ENCODE data around the gene ZNF81.
"Not testable (repeated sequence)": the region's sequence is repeated elsewhere in the genome, so short reads cannot be mapped to it uniquely, and the experiment has no call there.

ZNF81 gene

GRCh38 chrX:47836164-47837072 is at the start of gene ZNF81:
ZNF81 (plus strand) TSS chrX:47836902; CDS start chrX:47846268, 9,366 bp downstream.
- DNase-seq (ENCODE audit: low read depth in 2 of 3, low spot score in 2 of 3), result peak; percentile 67 to 79 (median 71)

- no peak for DNase-seq (ENCODE audit: low read depth in 2 of 3, low spot score in 2 of 3)
These were observed 40.2 kb upstream of the ZNF81 start for GRCh38 chrX:47796433-47796906.

GRCh38 chrX:47797084-47797483 is 39.6 kb upstream of the ZNF81 start:
- no peak for DNase-seq (ENCODE audit: low read depth in 2 of 3, low spot score in 2 of 3)

GRCh38 chrX:47798861-47799260 is 37.8 kb upstream of the ZNF81 start:
- DNase-seq (ENCODE audit: low read depth in 2 of 3, low spot score in 2 of 3), result no peak

GRCh38 chrX:47802589-47802988 is 34.1 kb upstream of the ZNF81 start:
- DNase-seq (ENCODE audit: low read depth in 2 of 3, low spot score in 2 of 3), result no peak

- DNase-seq (ENCODE audit: low read depth in 2 of 3, low spot score in 2 of 3), result not testable (repeated sequence)
These were observed 33.6 kb upstream of the ZNF81 start for GRCh38 chrX:47803103-47803502.

GRCh38 chrX:47804315-47804714 is 32.4 kb upstream of the ZNF81 start:
- DNase-seq (ENCODE audit: low read depth in 2 of 3, low spot score in 2 of 3), result no peak

- not testable (repeated sequence) for DNase-seq (ENCODE audit: low read depth in 2 of 3, low spot score in 2 of 3)
These were observed 30.9 kb upstream of the ZNF81 start for GRCh38 chrX:47805844-47806243.

GRCh38 chrX:47806415-47807271 is 30.1 kb upstream of the ZNF81 start:
- DNase-seq (ENCODE audit: low read depth in 2 of 3, low spot score in 2 of 3), result not testable (repeated sequence)

GRCh38 chrX:47807272-47807538 is 29.5 kb upstream of the ZNF81 start:
- not testable (repeated sequence) for DNase-seq (ENCODE audit: low read depth in 2 of 3, low spot score in 2 of 3)

GRCh38 chrX:47807548-47807947 is 29.2 kb upstream of the ZNF81 start:
- DNase-seq (ENCODE audit: low read depth in 2 of 3, low spot score in 2 of 3), result no peak

- no peak for DNase-seq (ENCODE audit: low read depth in 2 of 3, low spot score in 2 of 3)
These were observed 27.6 kb upstream of the ZNF81 start for GRCh38 chrX:47808904-47809788.

GRCh38 chrX:47814851-47815250 is 21.9 kb upstream of the ZNF81 start:
- DNase-seq (ENCODE audit: low read depth in 2 of 3, low spot score in 2 of 3), result no peak

GRCh38 chrX:47815901-47816845 is 20.5 kb upstream of the ZNF81 start:
- DNase-seq (ENCODE audit: low read depth in 2 of 3, low spot score in 2 of 3), result no peak

GRCh38 chrX:47817421-47817820 is 19.3 kb upstream of the ZNF81 start:
- no peak for DNase-seq (ENCODE audit: low read depth in 2 of 3, low spot score in 2 of 3)

- no peak for DNase-seq (ENCODE audit: low read depth in 2 of 3, low spot score in 2 of 3)
These were observed 18.8 kb upstream of the ZNF81 start for GRCh38 chrX:47817897-47818296.

GRCh38 chrX:47828984-47829383 is 7.7 kb upstream of the ZNF81 start:
- no peak for DNase-seq (ENCODE audit: low read depth in 2 of 3, low spot score in 2 of 3)

- DNase-seq (ENCODE audit: low read depth in 2 of 3, low spot score in 2 of 3), result peak in 1 of 3 experiments; percentile 7
These were observed 4.9 kb upstream of the ZNF81 start for GRCh38 chrX:47831788-47832187.

GRCh38 chrX:47838361-47838760 is 1.7 kb downstream of the ZNF81 start:
- DNase-seq (ENCODE audit: low read depth in 2 of 3, low spot score in 2 of 3), result no peak

GRCh38 chrX:47840111-47840510 is 3.4 kb downstream of the ZNF81 start:
- no peak for DNase-seq (ENCODE audit: low read depth in 2 of 3, low spot score in 2 of 3)

Measured in activated CD8-positive, alpha-beta memory T cell treated with anti-CD3 and anti-CD28 coated beads for 48 hours (primary cell).